DND-41 (cell line): ENCODE measurements around the gene SUPT16H.

Source experiments
- ATAC-seq: fragments of 200-7000 bp; cut with Tn5 transposase; 3 replicates; pipeline ENCODE4 v1.9.1; 2021; ENCODE audit warnings: low read depth; ENCODE audit not compliant: insufficient read depth
- DNase-seq: peaks from one replicate; pipeline ENCODE4 v3.0.0-alpha.2; 2020
- H2AFZ ChIP-seq: 2 replicates; pipeline ENCODE4 v1.6.0; 2012; ENCODE audit warnings: low read depth, low read length
- H3K27ac ChIP-seq: 2 replicates; pipeline ENCODE4 v1.5.1; 2012; ENCODE audit warnings: low read length, inconsistent platforms
- H3K27me3 ChIP-seq: fragments of 200-600 bp; sonication (generic); 2 replicates; pipeline ENCODE4 v1.6.0; 2012; ENCODE audit warnings: low read length, mild to moderate bottlenecking, inconsistent platforms; ENCODE audit not compliant: insufficient read depth, poor library complexity
- H3K36me3 ChIP-seq: 2 replicates; pipeline ENCODE4 v1.5.1; 2012; ENCODE audit warnings: low read length, inconsistent platforms; ENCODE audit not compliant: insufficient read depth
- H3K4me1 ChIP-seq: 2 replicates; pipeline ENCODE4 v1.5.1; 2012; ENCODE audit warnings: mild to moderate bottlenecking, low read length; ENCODE audit not compliant: insufficient read depth
- H3K4me2 ChIP-seq: 2 replicates; pipeline ENCODE4 v1.6.0; 2012; ENCODE audit warnings: mild to moderate bottlenecking, moderate library complexity, low read length, inconsistent platforms; ENCODE audit not compliant: insufficient read depth
- H3K4me3 ChIP-seq, 2 experiments: fragments of 200-600 bp in 1 of 2; shearing (Covaris generic) in 1 of 2; 2 replicates each; pipeline ENCODE4 v1.5.1; 2012 to 2016; ENCODE audit warnings: inconsistent platforms in 2 of 2, low read length in 2 of 2, mild to moderate bottlenecking in 2 of 2, low read depth in 1 of 2, moderate library complexity in 1 of 2
- H3K79me2 ChIP-seq: 2 replicates; pipeline ENCODE4 v1.6.0; 2012; ENCODE audit warnings: low read length, inconsistent platforms; ENCODE audit not compliant: insufficient read depth
- H3K9ac ChIP-seq: 2 replicates; pipeline ENCODE4 v1.6.0; 2012; ENCODE audit warnings: low read depth, mild to moderate bottlenecking, inconsistent platforms, low read length, moderate library complexity
- H3K9me3 ChIP-seq: 2 replicates; pipeline ENCODE4 v1.5.1; 2012; ENCODE audit warnings: low read length, moderate library complexity, mild to moderate bottlenecking, inconsistent platforms; ENCODE audit not compliant: insufficient read depth, severe bottlenecking
- H4K20me1 ChIP-seq: 2 replicates; pipeline ENCODE4 v1.6.0; 2012; ENCODE audit warnings: low read length; ENCODE audit not compliant: insufficient read depth
- EZH2 ChIP-seq: IDR thresholded peaks from 3 replicates; pipeline ENCODE4 v1.6.1; 2012; ENCODE audit warnings: borderline replicate concordance, low read depth, mild to moderate bottlenecking, moderate library complexity, low read length, inconsistent platforms; ENCODE audit not compliant: severe bottlenecking
- TF ChIP-seq, protein P1 (sequence below): IDR thresholded peaks from 2 replicates; pipeline ENCODE4 v1.5.1; 2012; ENCODE audit warnings: borderline replicate concordance, low read length, moderate library complexity, mild to moderate bottlenecking; ENCODE audit not compliant: poor library complexity, severe bottlenecking; ENCODE audit errors: extremely low read depth

The SUPT16H gene

GRCh38 chr14:21385188-21385904 is 1.5 kb upstream of the SUPT16H start:
- Histone ChIP-seq H3K27me3 (no peaks in the 10 kb centered on the region), H2AFZ (peak overlapping the region; percentile 96; the same call in 1 of the 2 replicates), H4K20me1 (peaks cover 15% of the 10 kb centered on the region; the same call in 1 of the 2 replicates), H3K36me3 (peaks cover 66% of the 10 kb centered on the region), H3K4me1 (peaks cover 48% of the 10 kb centered on the region), H3K9ac (peak overlapping the region; percentile 83), H3K27ac (peak overlapping the region; percentile 99), H3K4me2 (peak overlapping the region; percentile 86), H3K9me3 (no peaks in the 10 kb centered on the region), H3K4me3 (peak overlapping the region in 1 of 2 experiments; percentile 88; a peak in 2 of 4 replicates), H3K79me2 (peaks cover 40% of the 10 kb centered on the region)
- DNase-seq, result peak; percentile 17
- TF ChIP-seq, protein P1, sequence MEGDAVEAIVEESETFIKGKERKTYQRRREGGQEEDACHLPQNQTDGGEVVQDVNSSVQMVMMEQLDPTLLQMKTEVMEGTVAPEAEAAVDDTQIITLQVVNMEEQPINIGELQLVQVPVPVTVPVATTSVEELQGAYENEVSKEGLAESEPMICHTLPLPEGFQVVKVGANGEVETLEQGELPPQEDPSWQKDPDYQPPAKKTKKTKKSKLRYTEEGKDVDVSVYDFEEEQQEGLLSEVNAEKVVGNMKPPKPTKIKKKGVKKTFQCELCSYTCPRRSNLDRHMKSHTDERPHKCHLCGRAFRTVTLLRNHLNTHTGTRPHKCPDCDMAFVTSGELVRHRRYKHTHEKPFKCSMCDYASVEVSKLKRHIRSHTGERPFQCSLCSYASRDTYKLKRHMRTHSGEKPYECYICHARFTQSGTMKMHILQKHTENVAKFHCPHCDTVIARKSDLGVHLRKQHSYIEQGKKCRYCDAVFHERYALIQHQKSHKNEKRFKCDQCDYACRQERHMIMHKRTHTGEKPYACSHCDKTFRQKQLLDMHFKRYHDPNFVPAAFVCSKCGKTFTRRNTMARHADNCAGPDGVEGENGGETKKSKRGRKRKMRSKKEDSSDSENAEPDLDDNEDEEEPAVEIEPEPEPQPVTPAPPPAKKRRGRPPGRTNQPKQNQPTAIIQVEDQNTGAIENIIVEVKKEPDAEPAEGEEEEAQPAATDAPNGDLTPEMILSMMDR, result no peak
- TF ChIP-seq EZH2, result no peak
- no peak for ATAC-seq

- Histone ChIP-seq H3K4me1 (peaks cover 54% of the 10 kb centered on the region), H3K9me3 (no peaks in the 10 kb centered on the region), H3K4me3 (peak overlapping the region; percentile 71 to 88; a peak in 3 of 4 replicates), H2AFZ (peak overlapping the region; percentile 96), H3K27ac (peak overlapping the region; percentile 99), H3K9ac (peak overlapping the region; percentile 83), H3K36me3 (peaks cover 62% of the 10 kb centered on the region), H3K4me2 (peak overlapping the region; percentile 86), H3K79me2 (peaks cover 49% of the 10 kb centered on the region), H3K27me3 (no peaks in the 10 kb centered on the region), H4K20me1 (peaks cover 22% of the 10 kb centered on the region; the same call in 1 of the 2 replicates)
- DNase-seq, result no peak
- TF ChIP-seq, protein P1, result no peak
- no peak for TF ChIP-seq EZH2
- ATAC-seq, result peak; percentile 59
Observed at GRCh38 chr14:21384494-21384851, 654 bp upstream of the SUPT16H start.

DNA sequence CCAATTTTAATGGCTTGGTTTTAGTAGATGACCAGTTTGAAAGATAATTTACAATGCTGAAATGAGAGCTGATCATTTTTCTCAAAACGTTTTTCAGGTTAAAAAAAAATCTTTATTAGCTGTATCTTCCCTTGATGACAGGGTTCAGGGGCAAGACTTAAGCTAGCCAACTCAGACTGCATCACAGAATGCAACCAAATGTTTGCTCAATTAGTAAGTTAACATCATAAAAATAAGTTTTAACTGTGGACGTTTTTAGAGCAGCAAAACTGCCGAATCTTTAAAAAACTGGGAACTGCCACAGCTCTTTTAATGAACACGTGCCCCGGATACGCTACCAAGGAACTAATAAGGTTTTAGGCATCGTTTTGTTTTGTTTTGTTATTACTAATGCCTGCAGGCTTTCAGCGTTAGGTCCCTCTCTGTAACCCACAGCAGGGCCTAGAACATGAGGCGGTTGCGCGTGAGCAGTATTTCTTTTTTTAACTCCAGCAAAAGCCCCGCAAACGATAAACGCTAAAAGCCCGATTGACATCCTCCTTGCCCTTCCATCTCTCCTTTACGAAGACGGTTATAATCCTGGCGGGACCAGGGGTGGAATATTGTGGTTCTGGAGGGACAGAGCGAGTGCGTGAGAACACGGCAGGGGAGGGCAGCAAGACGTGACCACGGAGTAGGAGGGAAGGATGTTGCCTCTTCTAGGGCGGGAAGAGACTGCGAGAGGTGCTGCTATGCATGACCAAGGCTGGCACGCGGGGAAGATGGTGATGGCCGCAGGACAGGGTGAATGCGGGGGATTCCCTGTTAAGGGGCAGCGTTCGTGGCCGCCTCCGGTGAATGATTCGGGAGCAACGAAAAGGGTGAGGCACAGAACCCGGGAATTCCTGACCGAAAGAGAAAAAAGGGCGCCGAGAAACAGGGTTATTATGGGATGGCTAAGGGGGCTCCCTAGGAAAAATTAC is 652 bp downstream of the SUPT16H start:
- peak overlapping the region; percentile 83 for H3K9ac ChIP-seq
- ATAC-seq (peak; percentile 44), DNase-seq (peak; percentile 62)
- H3K79me2 ChIP-seq, result peaks cover 60% of the 10 kb centered on the region
- H3K4me1 ChIP-seq, result peaks cover 59% of the 10 kb centered on the region
- peak overlapping the region; percentile 71 to 88 for H3K4me3 ChIP-seq
- peak overlapping the region; percentile 86 for H3K4me2 ChIP-seq
- no peaks in the 10 kb centered on the region for H3K27me3 ChIP-seq
- TF ChIP-seq, protein P1, result no peak
- TF ChIP-seq EZH2, result no peak
- H2AFZ ChIP-seq, result peak overlapping the region; percentile 96
- H3K27ac ChIP-seq, result peak overlapping the region; percentile 99
- no peaks in the 10 kb centered on the region for H3K9me3 ChIP-seq
- H4K20me1 ChIP-seq, result peaks cover 33% of the 10 kb centered on the region
- H3K36me3 ChIP-seq, result peaks cover 59% of the 10 kb centered on the region
